A204.1 (cell line): Measurements from ENCODE around the gene TSC22D4.
"Not testable (repeated sequence)": the region's sequence is repeated elsewhere in the genome, so short reads cannot be mapped to it uniquely, and the experiment has no call there.

ENCODE experiments used
- FAIRE-seq: peaks from 2 replicates; lab custom pipeline; 2012; peaks lifted over from hg19 to GRCh38; lab: Jason Lieb, UNC

The TSC22D4 gene

GRCh38 chr7:100443096-100443840, 35.7 kb downstream of the TSC22D4 start:
- FAIRE-seq, result no peak

DNA sequence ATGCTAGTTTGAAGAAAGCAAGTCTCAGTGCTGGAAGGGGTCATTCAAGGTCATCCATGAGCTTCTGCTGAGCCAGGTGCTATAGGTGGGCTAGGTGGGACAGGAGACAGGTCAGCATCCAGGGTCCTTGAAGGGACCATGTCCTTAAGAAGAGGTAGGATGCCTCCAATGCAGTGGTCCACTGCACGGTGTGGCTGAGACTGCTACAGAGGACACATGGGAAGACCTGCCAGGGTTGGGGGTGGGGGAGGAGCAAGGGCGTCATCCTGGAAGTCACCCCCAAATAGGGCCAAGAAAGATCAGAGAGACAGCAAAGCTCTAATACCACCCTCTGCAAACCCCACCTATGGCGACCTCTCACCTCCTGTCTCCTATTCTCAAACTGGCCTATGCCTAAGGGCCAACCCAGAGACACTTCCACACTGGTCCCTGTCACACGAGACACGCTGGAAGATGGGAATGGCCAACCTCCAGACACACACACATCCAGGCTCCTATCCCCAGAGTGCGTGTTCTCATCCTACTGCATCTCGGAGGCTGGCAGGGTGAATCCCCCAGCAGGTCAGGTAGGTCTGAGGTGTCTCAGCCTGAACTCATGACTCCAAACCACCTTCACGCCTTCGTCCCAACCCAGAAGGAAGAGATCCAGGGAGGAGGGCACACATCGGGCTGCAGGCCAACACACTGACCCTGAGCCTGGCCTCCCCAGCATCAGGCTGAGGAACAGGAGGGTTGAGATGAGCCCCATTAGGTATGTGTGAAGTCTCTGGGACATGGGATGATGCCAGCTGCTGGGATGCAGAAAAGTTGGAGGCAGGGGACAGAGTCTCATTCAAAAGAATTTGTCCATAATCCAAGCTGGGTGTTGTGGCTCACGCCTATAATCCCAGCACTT, 37.1 kb downstream of the TSC22D4 start:
- FAIRE-seq, result no peak

GRCh38 chr7:100439244-100439643, 39.8 kb downstream of the TSC22D4 start:
- not testable (repeated sequence) for FAIRE-seq

DNA sequence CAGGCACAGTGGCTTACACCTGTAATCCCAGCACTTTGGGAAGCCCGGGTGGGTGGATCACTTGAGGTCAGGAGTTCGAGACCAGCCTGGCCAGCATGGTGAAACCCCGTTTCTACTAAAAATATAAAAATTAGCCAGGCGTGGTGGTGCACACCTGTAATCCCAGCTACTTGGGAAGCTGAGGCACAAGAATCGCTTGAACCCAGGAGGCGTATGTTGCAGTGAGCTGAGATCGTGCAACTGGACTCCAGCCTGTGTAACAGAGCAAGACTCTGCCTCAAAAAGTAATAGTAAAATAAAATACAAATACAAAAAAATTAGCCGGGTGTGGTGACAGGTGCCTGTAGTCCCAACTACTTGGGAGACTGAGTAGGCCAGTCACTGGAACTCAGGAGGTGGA, 40.3 kb downstream of the TSC22D4 start:
- not testable (repeated sequence) for FAIRE-seq

GRCh38 chr7:100438172-100438571, 40.8 kb downstream of the TSC22D4 start:
- FAIRE-seq, result no peak

DNA sequence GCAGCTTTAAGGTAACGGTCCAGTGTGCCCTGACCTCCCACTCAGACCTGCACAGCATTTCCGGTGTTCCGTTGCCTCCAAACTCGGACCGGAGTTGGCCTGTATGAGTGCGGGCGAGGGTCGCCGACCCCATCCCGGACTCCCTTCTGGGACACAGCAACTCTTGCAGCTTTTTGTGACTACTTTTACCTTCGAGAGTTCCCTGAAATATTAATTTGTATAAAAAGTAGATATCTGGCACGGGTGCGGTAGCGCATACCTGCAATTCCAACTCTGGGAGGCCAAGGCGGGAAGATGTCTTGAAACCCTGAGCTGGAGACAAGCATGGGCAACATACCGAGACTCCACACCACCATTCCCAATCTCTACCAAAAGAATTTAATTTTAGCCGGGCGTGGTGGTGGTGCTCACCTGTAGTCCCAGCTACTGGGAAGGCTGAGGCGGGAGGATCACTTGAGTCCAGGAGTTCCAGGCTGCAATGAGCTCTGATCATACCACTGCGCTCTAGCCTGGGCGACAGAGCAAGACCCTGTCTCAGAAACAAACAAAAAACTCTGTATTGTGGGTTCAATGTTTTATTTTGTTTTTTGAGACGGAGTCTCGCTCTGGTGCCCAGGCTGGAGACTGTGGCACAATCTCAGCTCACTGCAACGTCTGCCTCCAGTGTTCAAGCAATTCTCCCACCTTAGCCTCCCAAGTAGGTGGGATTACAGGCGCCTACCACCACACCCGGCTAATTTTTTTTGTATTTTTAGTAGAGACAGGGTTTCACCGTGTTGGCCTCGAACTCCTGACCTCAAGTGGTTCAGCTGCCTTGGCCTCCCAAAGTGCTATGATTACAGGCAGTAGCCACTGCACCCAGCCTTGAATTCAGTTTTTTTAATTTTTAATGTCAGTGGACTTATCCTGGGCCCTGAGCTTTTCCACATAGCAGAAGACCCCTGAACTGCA, 41.6 kb downstream of the TSC22D4 start:
- FAIRE-seq, result no peak

DNA sequence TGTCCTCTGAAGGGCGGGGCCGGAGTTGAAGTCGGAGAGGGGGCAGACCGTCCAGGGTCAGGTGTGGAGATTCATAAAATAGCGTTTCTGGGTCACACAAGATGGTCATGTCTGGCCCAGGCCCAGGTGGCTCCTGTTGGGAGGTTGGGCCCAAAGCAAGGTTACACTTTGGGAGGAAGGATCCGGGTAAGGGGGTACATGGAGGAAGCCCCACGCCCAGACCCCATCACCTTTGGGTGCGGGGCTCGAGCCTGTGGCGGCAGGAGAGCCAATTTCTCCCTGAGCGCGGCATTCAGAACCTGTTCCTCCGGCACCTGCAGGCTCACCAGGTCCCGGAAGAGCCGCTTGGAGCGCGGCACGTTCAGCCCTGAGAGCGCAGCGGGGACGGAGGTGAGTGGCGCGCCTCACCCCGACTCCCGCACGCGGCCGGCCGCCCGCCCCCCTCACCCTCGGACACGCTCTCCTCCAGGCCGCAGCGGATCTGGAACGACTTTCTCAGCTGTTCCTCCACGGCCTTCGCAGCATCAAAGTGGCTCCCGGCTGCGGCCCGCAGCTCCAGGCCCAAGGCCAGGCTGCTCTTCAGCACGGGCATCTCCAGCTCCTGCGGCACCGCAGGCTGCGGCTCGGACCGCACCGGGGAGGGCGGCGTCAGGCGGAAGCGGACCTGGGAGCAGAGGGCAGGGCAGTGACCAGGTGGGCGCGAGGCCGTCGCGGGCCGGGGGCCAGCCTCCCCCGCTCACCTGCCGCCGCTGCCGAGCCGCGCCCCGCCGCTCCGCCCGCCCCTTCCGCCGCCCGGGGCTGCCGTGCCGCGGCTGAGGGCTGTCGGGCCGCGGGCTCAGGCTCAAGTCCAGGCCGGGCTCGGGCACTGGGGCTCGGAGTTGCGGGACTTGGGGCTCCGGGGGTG, 43.4 kb downstream of the TSC22D4 start:
- FAIRE-seq, result no peak

- FAIRE-seq, result no peak
These were observed 44.5 kb downstream of the TSC22D4 start for GRCh38 chr7:100434297-100435144.

GRCh38 chr7:100433592-100434296, 45.3 kb downstream of the TSC22D4 start:
- FAIRE-seq, result no peak

DNA sequence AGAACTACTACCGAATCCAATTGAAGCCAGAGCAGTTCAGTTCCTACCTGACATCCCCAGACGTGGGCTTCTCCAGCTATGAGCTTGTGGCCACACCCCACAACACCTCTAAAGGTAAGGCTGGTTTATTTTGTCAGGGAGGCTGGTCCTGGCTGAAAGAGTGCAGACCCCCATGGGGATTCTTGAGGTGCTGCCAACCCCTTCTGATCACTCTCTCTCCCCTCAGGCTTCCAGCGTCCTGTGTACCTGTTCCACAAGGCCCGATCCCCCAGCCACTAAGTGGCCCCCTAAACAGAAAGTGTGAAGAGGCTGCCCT, 45.8 kb downstream of the TSC22D4 start:
- FAIRE-seq, result no peak

GRCh38 chr7:100432621-100433275, 46.3 kb downstream of the TSC22D4 start:
- FAIRE-seq, result no peak

DNA sequence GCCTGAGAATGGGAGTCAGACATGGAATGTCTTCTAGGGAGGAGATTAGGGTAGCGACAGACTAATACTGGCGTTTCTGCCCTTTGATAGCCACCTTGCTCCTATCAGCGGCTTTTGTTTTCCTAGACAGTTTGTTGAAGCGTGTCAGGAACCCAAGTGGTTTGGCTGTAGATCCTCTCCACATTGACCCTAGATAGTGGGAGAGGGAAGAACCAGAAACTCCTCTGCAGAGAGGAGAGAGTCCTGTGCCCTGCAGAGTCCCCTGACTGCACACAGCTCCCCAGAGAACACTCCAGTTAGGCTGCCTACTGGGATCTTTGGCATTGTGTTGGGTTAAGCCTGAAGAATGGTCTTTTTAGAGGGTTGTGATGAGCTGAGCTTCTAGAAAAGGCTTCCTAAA, 47.0 kb downstream of the TSC22D4 start:
- no peak for FAIRE-seq

- no peak for FAIRE-seq
These were observed 47.7 kb downstream of the TSC22D4 start for GRCh38 chr7:100431286-100431735.

- no peak for FAIRE-seq
These were observed 48.3 kb downstream of the TSC22D4 start for GRCh38 chr7:100430493-100431285.

GRCh38 chr7:100429637-100430492, 49.1 kb downstream of the TSC22D4 start, which contains the start of gene MEPCE:
MEPCE (plus strand) TSS chr7:100429831; CDS start chr7:100430019, 188 bp downstream.
- FAIRE-seq, result no peak

DNA sequence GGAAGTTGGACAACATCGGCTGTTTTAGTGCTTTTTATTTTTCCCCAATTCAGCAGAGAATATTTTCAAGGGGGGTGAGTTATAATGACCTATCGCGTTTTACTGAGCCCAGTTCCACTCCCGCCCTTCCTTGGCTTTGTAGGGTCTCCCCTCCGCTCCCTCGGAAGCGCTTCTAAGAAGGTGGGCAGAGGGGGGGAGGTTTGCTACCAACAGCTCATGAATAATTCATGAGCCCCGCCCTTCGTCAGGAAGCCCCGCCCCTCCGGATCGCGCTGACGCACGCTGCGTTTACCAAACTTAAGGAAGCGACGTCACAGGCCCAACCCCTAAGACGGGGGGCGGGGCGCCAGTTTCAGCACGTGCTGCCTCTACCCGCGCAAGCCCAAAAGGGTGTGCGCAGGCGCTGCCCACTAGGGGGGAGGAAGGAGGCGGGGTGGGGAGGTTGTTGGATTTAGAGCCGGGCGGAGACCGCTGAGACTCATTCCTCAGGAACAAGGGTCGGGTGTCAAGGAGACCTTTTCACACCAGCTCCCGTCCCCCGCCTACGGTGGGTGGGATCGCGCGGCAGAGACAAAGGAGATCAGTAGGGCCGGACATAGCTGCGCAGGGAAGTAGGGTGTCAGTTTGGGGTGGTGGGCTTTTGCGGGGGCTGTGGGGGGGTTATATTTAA, 49.9 kb downstream of the TSC22D4 start:
- FAIRE-seq, result peak; percentile 98
